IMR-90 (cell line): ENCODE results near the gene CASTOR1. TPM values are rescaled to one million over a fixed set of nuclear protein-coding genes. Genes with fewer than 3 reads are reported as not detected.

Experiments
- ATAC-seq: fragments of 200-7000 bp; cut with Tn5 transposase; 2 replicates; pipeline ENCODE4 v1.9.1; 2020; ENCODE audit warnings: low read depth, mild to moderate bottlenecking, moderate library complexity
- BruUV-seq: library from RNA; stranded (reverse); fragments of 400-500 nt; replicated peaks from 2 replicates; lab custom pipeline; 2021; lab: Mats Ljungman, UMichigan
- CTCF ChIA-PET: fragments of 300-600 bp; formaldehyde crosslinking; extraction: SDS; loops from one replicate; lab custom pipeline; 2021; ENCODE audit warnings: antibody characterized with exemption; lab: Yijun Ruan, JAX
- POLR2A ChIA-PET: fragments of 300-600 bp; sonication (Branson Sonifier 250); formaldehyde crosslinking; loops from one replicate; lab custom pipeline; 2022; ENCODE audit warnings: antibody characterized with exemption; ENCODE audit not compliant: unreplicated experiment; lab: Charles Lee
- DNase-seq: peaks from one replicate; pipeline ENCODE4 v3.0.0; 2013
- H2AFZ ChIP-seq: replicated peaks from 2 replicates; pipeline ENCODE3; 2013; ENCODE audit warnings: low read length, mild to moderate bottlenecking; ENCODE audit not compliant: poor library complexity
- H2AK5ac ChIP-seq: 2 replicates; pipeline ENCODE4 v1.6.1; 2013; ENCODE audit warnings: low read depth, low read length, inconsistent platforms
- H2AK9ac ChIP-seq: replicated peaks from 2 replicates; pipeline ENCODE3; 2013; ENCODE audit warnings: mild to moderate bottlenecking, low read depth, low read length, moderate library complexity; ENCODE audit not compliant: poor library complexity
- H2BK120ac ChIP-seq: 2 replicates; pipeline ENCODE4 v1.6.1; 2013; ENCODE audit warnings: low read depth, low read length, inconsistent platforms
- H2BK15ac ChIP-seq: 3 replicates; pipeline ENCODE4 v1.6.1; 2013; ENCODE audit warnings: low read depth, low read length, inconsistent platforms
- H2BK20ac ChIP-seq: 2 replicates; pipeline ENCODE4 v1.6.1; 2013; ENCODE audit warnings: low read depth, mild to moderate bottlenecking, inconsistent platforms, low read length, moderate library complexity
- H2BK5ac ChIP-seq: 2 replicates; pipeline ENCODE4 v1.6.1; 2013; ENCODE audit warnings: mild to moderate bottlenecking, low read depth, low read length, inconsistent platforms; ENCODE audit not compliant: poor library complexity, severe bottlenecking
- H3K14ac ChIP-seq: replicated peaks from 2 replicates; pipeline ENCODE4 v1.6.1; 2013; ENCODE audit warnings: low read depth, low read length, inconsistent platforms
- H3K18ac ChIP-seq: 2 replicates; pipeline ENCODE4 v1.6.1; 2013; ENCODE audit warnings: low read depth, low read length, control low read depth
- H3K23ac ChIP-seq: 2 replicates; pipeline ENCODE4 v1.6.1; 2013; ENCODE audit warnings: low read depth, low read length, inconsistent platforms
- H3K27ac ChIP-seq: 2 replicates; pipeline ENCODE4 v1.5.1; 2013; ENCODE audit warnings: mild to moderate bottlenecking, control low read depth, low read length; ENCODE audit not compliant: insufficient read depth
- H3K27me3 ChIP-seq: 2 replicates; pipeline ENCODE4 v1.6.1; 2013; ENCODE audit warnings: low read length; ENCODE audit not compliant: control insufficient read depth, insufficient read depth
- H3K36me3 ChIP-seq: 2 replicates; pipeline ENCODE4 v1.6.1; 2013; ENCODE audit warnings: low read length, mixed read lengths; ENCODE audit not compliant: control insufficient read depth, insufficient read depth
- H3K4ac ChIP-seq: 2 replicates; pipeline ENCODE4 v1.6.1; 2013; ENCODE audit warnings: low read depth, low read length, inconsistent platforms
- H3K4me1 ChIP-seq: 2 replicates; pipeline ENCODE4 v1.6.1; 2013; ENCODE audit warnings: low read length, mixed read lengths; ENCODE audit not compliant: control insufficient read depth, insufficient read depth
- H3K4me2 ChIP-seq: 2 replicates; pipeline ENCODE4 v1.6.1; 2013; ENCODE audit warnings: low read depth, mild to moderate bottlenecking, control low read depth, low read length, moderate library complexity
- H3K4me3 ChIP-seq: 2 replicates; pipeline ENCODE4 v1.5.1; 2013; ENCODE audit warnings: low read depth, mild to moderate bottlenecking, control low read depth, low read length, moderate library complexity; ENCODE audit not compliant: insufficient read depth
- H3K56ac ChIP-seq: 2 replicates; pipeline ENCODE4 v1.6.1; 2013; ENCODE audit warnings: low read length, inconsistent platforms; ENCODE audit not compliant: insufficient read depth; ENCODE audit errors: extremely low read depth
- H3K79me1 ChIP-seq, 2 experiments: 2 replicates each; pipeline ENCODE4 v1.6.1; 2013; ENCODE audit warnings: low read length in 2 of 2, inconsistent platforms in 1 of 2, low read depth in 1 of 2
- H3K9ac ChIP-seq: 2 replicates; pipeline ENCODE4 v1.6.1; 2013; ENCODE audit warnings: low read depth, low read length, control low read depth
- H3K9me1 ChIP-seq: 2 replicates; pipeline ENCODE4 v1.6.1; 2013; ENCODE audit warnings: low read length, inconsistent platforms; ENCODE audit not compliant: insufficient read depth
- H3K9me3 ChIP-seq: 2 replicates; pipeline ENCODE4 v1.6.1; 2013; ENCODE audit warnings: low read length; ENCODE audit not compliant: control insufficient read depth, insufficient read depth
- H4K20me1 ChIP-seq: 2 replicates; pipeline ENCODE4 v1.6.1; 2013; ENCODE audit warnings: low read length, inconsistent platforms; ENCODE audit not compliant: insufficient read depth
- H4K5ac ChIP-seq: 2 replicates; pipeline ENCODE4 v1.6.1; 2013; ENCODE audit warnings: mild to moderate bottlenecking, low read depth, low read length, control low read depth
- H4K8ac ChIP-seq, 2 experiments: 2 replicates each; pipeline ENCODE4 v1.6.1; 2013; ENCODE audit warnings: low read depth in 2 of 2, low read length in 2 of 2, control low read depth in 1 of 2, inconsistent platforms in 1 of 2
- H4K91ac ChIP-seq: 2 replicates; pipeline ENCODE4 v1.6.1; 2013; ENCODE audit warnings: low read depth, low read length, inconsistent platforms; ENCODE audit not compliant: insufficient read depth
- BHLHE40 ChIP-seq: fragments of 150-350 bp; IDR thresholded peaks from 2 replicates; pipeline ENCODE4 v1.6.1; 2016; ENCODE audit warnings: mild to moderate bottlenecking, low read depth, low read length
- CTCF ChIP-seq: conservative IDR thresholded peaks from 2 replicates; pipeline ENCODE4 v1.5.1; 2012; ENCODE audit warnings: mild to moderate bottlenecking, low read depth, low read length, improper control_type of control experiment
- ELK1 ChIP-seq: fragments of 150-350 bp; IDR thresholded peaks from 2 replicates; pipeline ENCODE4 v1.6.1; 2016; ENCODE audit warnings: low read depth, mild to moderate bottlenecking, low read length, moderate library complexity, borderline replicate concordance
- FOS ChIP-seq: fragments of 150-350 bp; IDR thresholded peaks from 2 replicates; pipeline ENCODE4 v1.6.1; 2016; ENCODE audit warnings: low read depth, low read length
- MAFK ChIP-seq: IDR thresholded peaks from 2 replicates; pipeline ENCODE4 v1.6.1; 2012; ENCODE audit warnings: low read depth, low read length, improper control_type of control experiment
- MAZ ChIP-seq: IDR thresholded peaks from 2 replicates; pipeline ENCODE4 v1.6.1; 2012; ENCODE audit warnings: low read depth, mild to moderate bottlenecking, low read length, improper control_type of control experiment, moderate library complexity, borderline replicate concordance
- NFE2L2 ChIP-seq: fragments of 150-350 bp; IDR thresholded peaks from 2 replicates; pipeline ENCODE4 v1.6.1; 2016; ENCODE audit warnings: low read depth, mild to moderate bottlenecking, low read length
- POLR2A ChIP-seq: IDR thresholded peaks from 2 replicates; pipeline ENCODE4 v1.6.1; 2012; ENCODE audit warnings: mild to moderate bottlenecking, low read depth, low read length
- RAD21 ChIP-seq: IDR thresholded peaks from 2 replicates; pipeline ENCODE4 v1.6.1; 2012; ENCODE audit warnings: low read length, improper control_type of control experiment
- RFX5 ChIP-seq: IDR thresholded peaks from 2 replicates; pipeline ENCODE4 v1.8.0; 2012; ENCODE audit warnings: low read depth, mild to moderate bottlenecking, low read length, moderate library complexity
- SMC3 ChIP-seq: fragments of 150-350 bp; IDR thresholded peaks from 2 replicates; pipeline ENCODE4 v1.6.1; 2016; ENCODE audit warnings: low read depth, mild to moderate bottlenecking, antibody characterized with exemption, low read length, moderate library complexity
- USF2 ChIP-seq: fragments of 150-350 bp; IDR thresholded peaks from 2 replicates; pipeline ENCODE4 v1.6.1; 2017; ENCODE audit warnings: mild to moderate bottlenecking, antibody characterized with exemption, low read length, low read depth
- WGBS, 2 experiments: methylation state at CpG; one replicate each; pipeline versions ENCODE4 v1.1.5 to v1.1.7; 2013; ENCODE audit warnings: missing lambda C conversion rate in 2 of 2; ENCODE audit not compliant: insufficient read length in 1 of 2; ENCODE audit errors: extremely low coverage in 2 of 2; 5-methylcytosine and 5-hydroxymethylcytosine counted together
- dilution Hi-C: fragments of 300-500 bp; cut with HindIII; formaldehyde crosslinking; loops from one replicate; pipeline ENCODE4 v1.14.3; 2018; ENCODE audit warnings: low sequenced_read_pairs; ENCODE audit not compliant: unreplicated experiment
- in situ Hi-C: fragments of 300-500 bp; cut with MboI; formaldehyde crosslinking; loops from 3 replicates; pipeline ENCODE4 v1.14.3; 2019; ENCODE audit warnings: low sequenced_read_pairs, inconsistent platforms, mixed read lengths
- intact Hi-C: fragments of 100-400 bp; cut with micrococcal nuclease; formaldehyde crosslinking; loops from 2 replicates; pipeline ENCODE4 v1.10.0; 2022
- polyA plus RNA-seq, 3 experiments: library from polyadenylated mRNA; depleted of rRNA; stranded (reverse); fragments of >200 nt; gene quantifications; 2 replicates each; pipeline ENCODE4 v1.2.3, GENCODE V29; 2012; ENCODE audit warnings: low replicate concordance in 1 of 3
- total RNA-seq: library from RNA; depleted of rRNA; stranded (reverse); fragments of >200 nt; gene quantifications from 2 replicates; pipeline ENCODE4 v1.2.3, GENCODE V29; 2012

CASTOR1 gene
- total and polyA plus RNA-seq, 2 of the 4 experiments (the other 2 are of a cell fraction), result 10.6 to 23.5 TPM

GRCh38 chr22:30314915-30315314 lies 25.6 kb upstream of the CASTOR1 start:
- dilution Hi-C loops (no loop called here), intact Hi-C loops (no loop called here), in situ Hi-C loops (no loop called here)
- ChIA-PET POLR2A (no interaction called here), CTCF (interaction anchor here (1.0 kb wide), 1 partner anchor 9 kb away, joined by 3 read pairs; no protein-coding TSS in a partner anchor)
- H4K8ac ChIP-seq, result peak overlapping the region in 1 of 2 experiments; percentile 11; a peak in 2 of 4 replicates
- peaks cover 84% of the 10 kb centered on the region for H4K20me1 ChIP-seq
- peak overlapping the region; percentile 15; the same call in 1 of the 2 replicates for H2BK20ac ChIP-seq
- H3K23ac ChIP-seq, result 0 out of 2 replicates have a peak overlapping the region, but pooled peaks have one; percentile 31
- BruUV-seq, result no TSS peak
- no peak overlapping the region for H3K4me2 ChIP-seq
- H3K4ac ChIP-seq, result peak overlapping the region; percentile 72
- no peak overlapping the region for H2BK15ac ChIP-seq
- no peak overlapping the region for H3K14ac ChIP-seq
- DNase-seq (peak; percentile 67), ATAC-seq (no peak)
- 0 out of 2 replicates have a peak overlapping the region, but pooled peaks have one; percentile 3 for H4K5ac ChIP-seq
- H3K4me1 ChIP-seq, result peaks cover 54% of the 10 kb centered on the region
- no peak for TF ChIP-seq MAFK
- 0 out of 2 replicates have a peak, but pooled peaks have one; percentile 5 for TF ChIP-seq USF2
- TF ChIP-seq RFX5, result no peak
- no peak for TF ChIP-seq POLR2A
- peak; percentile 9; the same call in 1 of the 2 replicates for TF ChIP-seq NFE2L2
- no peak for TF ChIP-seq CTCF
- no peak for TF ChIP-seq SMC3
- no peak for TF ChIP-seq ELK1
- no peak for TF ChIP-seq RAD21
- TF ChIP-seq MAZ, result no peak
- TF ChIP-seq BHLHE40, result peak; percentile 37; the same call in 1 of the 2 replicates
- TF ChIP-seq FOS, result 0 out of 2 replicates have a peak, but pooled peaks have one; percentile 29
- H2BK120ac ChIP-seq, result peak overlapping the region; percentile 65
- H3K79me1 ChIP-seq, result peaks cover 36 to 96% of the 10 kb centered on the region in 2 experiments
- H2AK9ac ChIP-seq, result peak overlapping the region; percentile 2
- no peak overlapping the region for H3K4me3 ChIP-seq
- H4K91ac ChIP-seq, result peak overlapping the region; percentile 66; the same call in 1 of the 2 replicates
- H3K9me1 ChIP-seq, result peaks cover 81% of the 10 kb centered on the region
- H3K9me3 ChIP-seq, result no peaks in the 10 kb centered on the region
- H2AFZ ChIP-seq, result no peak overlapping the region
- no peak overlapping the region for H3K27ac ChIP-seq
- H3K36me3 ChIP-seq, result peaks cover 8% of the 10 kb centered on the region
- peak overlapping the region; percentile 75 for H2BK5ac ChIP-seq
- no peaks in the 10 kb centered on the region for H3K27me3 ChIP-seq
- no peak overlapping the region for H3K9ac ChIP-seq
- WGBS, 2 experiments, result no CpG with 5 or more reads among the region's 8 CpGs
- H2AK5ac ChIP-seq, result peak overlapping the region; percentile 29; the same call in 1 of the 2 replicates
- H3K56ac ChIP-seq, result no peak overlapping the region
- H3K18ac ChIP-seq, result no peak overlapping the region
